GM12878 (cell line): ENCODE results near the gene MAN2C1. TPM values are rescaled to one million over a fixed set of nuclear protein-coding genes. Genes with fewer than 3 reads are reported as not detected.

ENCODE experiments used
- ATF2 ChIP-seq: IDR thresholded peaks from 2 replicates; pipeline ENCODE4 v1.6.1; 2012; ENCODE audit warnings: low read length, inconsistent platforms
- ATF3 ChIP-seq: IDR thresholded peaks from 2 replicates; pipeline ENCODE4 v1.6.1; 2011; ENCODE audit warnings: low read depth, mild to moderate bottlenecking, low read length, moderate library complexity, borderline replicate concordance; ENCODE audit errors: extremely low read depth
- BRCA1 ChIP-seq: IDR thresholded peaks from 2 replicates; pipeline ENCODE4 v1.6.1; 2011; ENCODE audit warnings: low read depth, low read length, improper control_type of control experiment
- CUX1 ChIP-seq: IDR thresholded peaks from 2 replicates; pipeline ENCODE4 v1.6.1; 2012; ENCODE audit warnings: improper control_type of control experiment, low read depth, low read length; ENCODE audit not compliant: insufficient replicate concordance
- EED ChIP-seq: sonication (generic); IDR thresholded peaks from 2 replicates; pipeline ENCODE4 v1.6.1; 2016; ENCODE audit warnings: antibody characterized with exemption, low read depth
- IRF4 ChIP-seq: IDR thresholded peaks from 2 replicates; pipeline ENCODE4 v1.6.1; 2011; ENCODE audit warnings: low read depth, low read length
- NKRF ChIP-seq: fragments of 450-650 bp; conservative IDR thresholded peaks from 2 replicates; pipeline ENCODE4 v1.6.1; 2017; ENCODE audit warnings: mild to moderate bottlenecking, moderate library complexity
- PML ChIP-seq: IDR thresholded peaks from 2 replicates; pipeline ENCODE4 v1.6.1; 2012; ENCODE audit warnings: low read length, inconsistent platforms
- RCOR1 ChIP-seq: conservative IDR thresholded peaks from 2 replicates; pipeline ENCODE4 v1.6.1; 2012; ENCODE audit warnings: low read depth, low read length, improper control_type of control experiment
- SMAD5 ChIP-seq: IDR thresholded peaks from 2 replicates; pipeline ENCODE4 v1.6.1; 2016; ENCODE audit warnings: antibody characterized with exemption, low read depth
- ZBTB40 ChIP-seq: fragments of 450-650 bp; IDR thresholded peaks from 2 replicates; pipeline ENCODE4 v1.6.1; 2016; ENCODE audit warnings: mild to moderate bottlenecking, moderate library complexity, borderline replicate concordance
- polyA plus RNA-seq, 11 experiments: library from polyadenylated mRNA; depleted of rRNA in 4 of 11; unstranded in 6 of 11; stranded (reverse) in 5 of 11; fragments of >200 nt; fragmentation: Nextera tagmentation in 4 of 11; fragmentation: Illumina TruSeq in 1 of 11; extraction: Ambion mirVana in 4 of 11; extraction: Trizol in 1 of 11; gene quantifications; 1 replicate in 1 of 11; 2 replicates in 10 of 11; pipeline versions ENCODE4 v1.2.1 to v1.2.3, GENCODE V29; 2011 to 2016; ENCODE audit warnings: inconsistent platforms in 2 of 11, missing spikeins in 2 of 11, low read depth in 1 of 11
- total RNA-seq, 4 experiments: library from RNA; depleted of rRNA in 3 of 4; stranded (reverse); fragments of >200 nt in 3 of 4; fragmentation: Illumina TruSeq in 1 of 4; extraction: Trizol in 1 of 4; gene quantifications; 2 replicates each; pipeline versions ENCODE4 v1.2.1 to v1.2.3, GENCODE V29; 2013 to 2021

MAN2C1 gene
- total and polyA plus RNA-seq, 10 of the 15 experiments (the other 5 are each of a cell fraction or from before 2014, with no cell fraction given): 1.4 to 111 (median 42.2) TPM

- TF ChIP-seq CUX1: no peak
- TF ChIP-seq SMAD5: peak; percentile 82
- TF ChIP-seq RCOR1: no peak
- TF ChIP-seq PML: peak; percentile 97
- no peak for TF ChIP-seq BRCA1
- TF ChIP-seq ZBTB40: peak; percentile 99
- peak; percentile 86 for TF ChIP-seq NKRF
- peak; percentile 54 for TF ChIP-seq IRF4
- no peak for TF ChIP-seq ATF2
- TF ChIP-seq EED: peak; percentile 50
- no peak for TF ChIP-seq ATF3
Observed at GRCh38 chr15:75367913-75368688, at the start of gene MAN2C1 (continued).
